GM19452 (cell line): ENCODE measurements around the gene LYSMD2.

Source experiments
- ATAC-seq: cut with Tn5 transposase; IDR thresholded peaks from one replicate; pipeline ENCODE4 v1.9.1; 2021; ENCODE audit not compliant: unreplicated experiment

Gene LYSMD2

GRCh38 chr15:51752888-51753287, 15.4 kb upstream of the LYSMD2 start:
- no peak for ATAC-seq

GRCh38 chr15:51751697-51752683, 14.5 kb upstream of the LYSMD2 start:
- peak; percentile 39 for ATAC-seq

GRCh38 chr15:51750792-51751696, 13.6 kb upstream of the LYSMD2 start, which contains the start of gene TMOD2:
Gene TMOD2, plus strand, starts transcription at chr15:51751597. Its CDS starts 14,845 bp downstream, at chr15:51766442.
- peak; percentile 72 for ATAC-seq

- ATAC-seq = no peak
Observed at GRCh38 chr15:51750186-51750585, 12.7 kb upstream of the LYSMD2 start.

- ATAC-seq = no peak
Observed at GRCh38 chr15:51749307-51749706, 11.9 kb upstream of the LYSMD2 start.

GRCh38 chr15:51739061-51739712, 1.7 kb upstream of the LYSMD2 start:
- no peak for ATAC-seq

- ATAC-seq = no peak
Observed at GRCh38 chr15:51738553-51738952, 1.1 kb upstream of the LYSMD2 start.

- peak; percentile 33 for ATAC-seq
Observed at GRCh38 chr15:51736751-51737521, 519 bp downstream of the LYSMD2 start.

- ATAC-seq = peak; percentile 27
Observed at GRCh38 chr15:51736069-51736468, 1.4 kb downstream of the LYSMD2 start.

GRCh38 chr15:51735228-51736010, 2.0 kb downstream of the LYSMD2 start:
- no peak for ATAC-seq

- no peak for ATAC-seq
Observed at GRCh38 chr15:51732646-51733045, 4.8 kb downstream of the LYSMD2 start.

- peak; percentile 49 for ATAC-seq
Observed at GRCh38 chr15:51731549-51732267, 5.7 kb downstream of the LYSMD2 start.

GRCh38 chr15:51727141-51727897, 10.1 kb downstream of the LYSMD2 start:
- no peak for ATAC-seq

- ATAC-seq = peak; percentile 82
Observed at GRCh38 chr15:51726302-51727073, 11.0 kb downstream of the LYSMD2 start.

- no peak for ATAC-seq
Observed at GRCh38 chr15:51724673-51725072, 12.8 kb downstream of the LYSMD2 start.

GRCh38 chr15:51724199-51724598, 13.3 kb downstream of the LYSMD2 start:
- no peak for ATAC-seq
